ENCODE measurements around the gene JOSD2.
"Not testable (repeated sequence)": the region's sequence is repeated elsewhere in the genome, so short reads cannot be mapped to it uniquely, and the experiment has no call there.

JOSD2 gene

GRCh38 chr19:50475736-50476223, 35.2 kb downstream of the JOSD2 start:
- no peak for DNase-seq (ENCODE audit: low read depth)

DNA sequence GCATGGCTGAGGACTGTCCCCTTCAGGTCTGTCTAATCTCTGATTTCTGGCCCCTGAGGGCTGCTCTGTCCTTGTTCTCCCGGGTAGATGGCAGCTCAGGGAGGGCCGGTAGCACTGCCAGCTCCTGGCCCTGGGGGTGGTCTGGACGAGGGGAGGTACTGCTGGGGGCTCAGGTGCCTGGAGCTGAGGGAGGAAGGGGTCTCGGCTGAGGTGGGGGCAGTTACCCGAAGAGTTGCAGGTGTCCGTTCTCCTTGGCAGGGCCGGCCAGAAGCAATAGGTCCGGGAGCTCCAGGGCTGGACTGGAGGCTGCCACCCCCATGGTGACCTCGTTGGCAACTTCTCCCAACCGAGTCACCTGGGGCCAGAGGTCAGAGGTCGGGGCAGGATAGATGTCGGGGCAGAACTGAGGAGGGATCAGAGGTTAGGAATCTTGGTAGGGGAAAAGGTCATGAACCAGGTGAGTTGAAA, 35.9 kb downstream of the JOSD2 start:
- no peak for DNase-seq (ENCODE audit: low read depth)

DNA sequence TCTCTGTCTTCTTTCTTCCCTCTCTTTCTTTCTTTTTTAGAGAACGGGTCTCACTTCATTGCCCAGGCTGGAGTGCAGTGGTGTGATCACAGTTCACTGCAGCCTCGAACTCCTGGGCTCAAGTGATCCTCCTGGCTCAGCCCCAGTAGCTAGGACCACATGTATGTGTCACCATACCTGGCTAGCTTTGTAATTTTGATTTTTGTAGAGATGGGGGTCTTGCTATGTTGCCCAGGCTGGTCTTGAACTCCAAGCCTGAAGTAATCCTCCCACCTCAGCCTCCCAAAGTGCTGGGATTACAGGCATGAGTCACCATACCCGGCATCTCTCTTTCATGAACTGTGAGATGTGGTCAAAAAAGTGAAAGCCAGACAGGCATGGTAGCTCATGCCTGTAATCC, 37.7 kb downstream of the JOSD2 start:
- not testable (repeated sequence) for DNase-seq (ENCODE audit: low read depth)

DNA sequence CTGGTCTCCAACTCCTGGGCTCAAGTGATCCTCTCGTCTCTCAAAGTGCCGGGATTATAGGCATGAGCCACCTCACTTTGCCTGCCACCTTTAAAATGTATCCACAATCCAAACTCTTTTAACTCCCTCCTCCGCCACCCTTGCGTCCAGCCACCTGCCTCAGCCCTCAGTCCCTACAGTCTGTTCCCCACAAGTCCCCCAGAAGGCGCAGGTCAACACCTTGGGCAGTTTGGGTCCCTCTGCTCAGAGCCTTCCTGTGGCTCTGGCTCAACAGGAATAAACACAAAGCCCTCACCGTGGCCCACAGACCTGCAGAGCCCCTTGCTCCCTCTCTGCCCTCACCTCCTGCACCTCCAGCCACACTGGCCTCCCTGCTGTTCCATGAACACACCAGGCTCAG, 42.2 kb downstream of the JOSD2 start:
- DNase-seq (ENCODE audit: low read depth) = no peak

- DNase-seq (ENCODE audit: low read depth) = no peak
Observed at GRCh38 chr19:50467566-50467965, 43.4 kb downstream of the JOSD2 start.

DNA sequence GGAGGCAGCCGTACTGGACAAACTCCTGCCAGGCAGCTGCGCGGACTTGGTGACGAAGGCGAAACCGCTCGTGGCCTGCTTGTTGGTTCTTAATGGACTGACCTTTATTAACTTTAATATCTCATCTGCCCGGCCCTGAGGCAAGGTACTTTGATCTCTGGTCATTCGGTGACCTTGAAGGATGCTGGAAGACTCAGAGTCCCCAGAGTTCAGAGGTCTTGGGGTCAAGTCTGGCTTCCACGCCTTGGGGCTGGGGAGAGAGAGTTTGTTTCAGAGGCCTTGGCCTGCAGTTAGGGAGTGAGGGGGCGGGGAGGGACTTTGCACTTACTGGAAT, 44.3 kb downstream of the JOSD2 start:
- DNase-seq (ENCODE audit: low read depth) = no peak

DNA sequence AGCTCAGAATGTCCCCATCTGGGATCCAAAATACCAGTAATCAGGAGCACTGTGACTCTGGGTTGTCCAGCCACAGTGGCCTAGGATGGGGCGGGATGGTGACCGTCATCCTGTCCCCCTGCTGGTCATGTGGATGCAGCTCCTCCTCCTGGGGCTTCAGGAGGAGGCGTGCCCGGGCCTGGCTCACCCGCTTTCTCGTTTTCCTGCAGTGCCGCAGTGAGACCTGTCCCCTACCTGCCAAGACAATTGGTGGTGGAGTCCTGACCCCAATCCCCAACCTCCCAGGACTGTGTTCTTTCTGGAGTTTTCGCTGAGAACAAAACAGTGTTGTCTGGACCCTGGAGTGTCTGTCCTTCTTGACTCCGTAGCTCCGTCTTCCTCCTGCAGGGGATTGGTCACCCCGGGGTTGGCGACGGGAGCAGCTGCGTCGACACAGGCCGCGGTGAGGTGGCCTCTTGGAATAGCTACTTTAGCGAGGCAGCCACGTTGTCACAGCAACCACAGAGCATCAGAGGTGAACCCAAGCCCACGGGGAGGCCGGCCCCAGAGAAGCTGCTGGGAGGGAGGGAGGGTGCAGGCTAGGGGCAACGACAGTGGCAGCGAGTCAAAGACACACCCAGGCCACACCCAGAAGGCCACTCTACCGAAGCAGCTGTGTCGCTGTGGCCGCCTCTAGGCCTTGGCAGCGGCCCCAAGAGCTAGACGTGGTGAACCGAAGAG, 44.8 kb downstream of the JOSD2 start:
- DNase-seq (ENCODE audit: low read depth) = no peak

DNA sequence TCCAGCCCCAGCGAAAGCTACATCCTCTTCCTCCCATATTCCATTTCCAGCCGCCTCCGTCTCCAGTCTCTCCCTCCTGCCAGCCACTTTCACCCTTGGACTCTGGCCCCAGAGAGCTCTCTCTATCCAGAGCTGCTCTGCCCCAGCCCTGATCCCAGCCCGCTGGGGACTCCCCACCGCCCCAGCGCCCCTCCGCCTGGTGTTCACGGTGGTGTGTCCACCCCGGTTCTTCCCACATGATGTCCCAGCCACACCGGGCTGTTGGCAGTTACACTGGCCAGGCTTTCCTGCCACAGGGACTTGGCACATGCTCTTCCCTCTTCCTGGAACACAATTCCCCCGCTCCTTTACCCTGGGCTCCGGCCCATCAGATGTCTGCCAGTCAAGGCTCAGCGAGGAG, 46.0 kb downstream of the JOSD2 start:
- no peak for DNase-seq (ENCODE audit: low read depth)

DNA sequence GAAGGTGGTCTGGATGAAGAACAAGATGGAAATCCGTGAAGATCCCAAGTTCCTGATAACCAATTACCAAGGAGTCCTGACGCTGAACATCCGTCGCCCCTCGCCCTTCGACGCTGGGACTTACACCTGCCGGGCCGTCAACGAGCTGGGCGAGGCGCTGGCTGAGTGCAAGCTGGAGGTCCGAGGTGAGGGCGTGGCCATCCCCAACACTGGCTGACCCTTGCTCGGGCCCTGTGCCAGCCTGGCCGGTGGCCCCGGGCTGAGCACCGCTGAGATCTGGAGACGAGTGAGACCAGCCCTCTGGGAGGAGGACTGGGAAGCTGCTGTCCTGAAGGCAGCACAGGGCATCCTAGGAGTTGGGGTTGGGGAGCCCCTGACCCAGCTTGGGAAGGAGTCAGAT, 46.6 kb downstream of the JOSD2 start:
- DNase-seq (ENCODE audit: low read depth) = no peak

DNA sequence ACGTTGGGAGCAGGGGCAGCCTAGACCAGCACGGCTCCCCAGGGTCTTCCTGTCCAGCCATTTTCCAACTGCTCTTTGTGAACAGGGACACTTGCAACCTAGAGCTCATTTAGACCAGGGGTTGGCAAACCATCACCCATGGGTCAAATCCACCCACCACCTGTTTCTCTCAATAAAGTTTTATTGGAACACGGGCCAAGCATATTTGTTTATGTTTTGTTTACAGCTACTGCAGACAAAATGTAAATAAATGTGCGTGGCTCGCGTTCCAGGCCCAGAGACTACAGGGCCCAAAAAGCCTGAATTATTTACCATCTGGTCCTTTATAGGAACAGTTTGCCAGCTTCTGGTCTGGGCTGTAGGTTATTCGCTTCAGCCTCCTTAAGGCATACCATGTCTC, 48.0 kb downstream of the JOSD2 start:
- DNase-seq (ENCODE audit: low read depth) = no peak

DNA sequence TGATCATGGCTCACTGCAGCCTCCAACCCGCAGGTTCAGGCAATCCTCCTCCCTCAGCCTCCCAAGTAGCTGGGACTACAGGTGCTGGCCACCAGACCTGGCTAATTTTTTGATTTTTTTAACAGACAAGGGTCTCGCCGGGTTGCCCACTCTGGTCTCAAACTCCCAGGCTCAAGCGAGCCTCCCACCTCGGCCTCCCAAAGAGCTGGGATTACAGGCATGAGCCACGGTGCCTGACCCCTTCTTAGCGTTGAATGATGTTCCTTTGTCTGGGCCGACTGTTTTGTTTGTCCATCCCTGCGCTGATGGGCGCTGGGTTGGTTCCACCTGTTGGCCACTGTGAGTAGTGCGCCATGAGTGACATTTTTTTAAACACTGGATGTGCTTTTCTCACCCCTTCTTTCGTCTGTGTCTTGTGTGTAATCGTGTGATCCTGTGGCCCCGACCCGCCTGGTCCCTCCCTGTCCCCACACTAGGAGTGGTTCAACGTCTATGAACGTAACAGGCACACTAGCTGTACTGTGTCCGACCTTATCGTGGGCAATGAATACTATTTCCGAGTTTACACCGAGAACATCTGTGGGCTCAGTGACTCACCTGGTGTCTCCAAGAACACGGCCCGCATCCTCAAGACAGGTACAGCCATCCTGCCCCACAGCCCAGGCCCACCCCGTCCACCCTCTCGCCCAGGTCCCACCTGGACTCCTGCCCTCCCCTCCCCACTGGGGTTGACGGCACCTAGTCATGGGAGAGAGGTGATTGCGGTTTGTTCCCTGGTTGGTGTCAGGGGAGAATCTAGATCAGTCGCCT, 49.7 kb downstream of the JOSD2 start:
- no peak for DNase-seq (ENCODE audit: low read depth)

DNA sequence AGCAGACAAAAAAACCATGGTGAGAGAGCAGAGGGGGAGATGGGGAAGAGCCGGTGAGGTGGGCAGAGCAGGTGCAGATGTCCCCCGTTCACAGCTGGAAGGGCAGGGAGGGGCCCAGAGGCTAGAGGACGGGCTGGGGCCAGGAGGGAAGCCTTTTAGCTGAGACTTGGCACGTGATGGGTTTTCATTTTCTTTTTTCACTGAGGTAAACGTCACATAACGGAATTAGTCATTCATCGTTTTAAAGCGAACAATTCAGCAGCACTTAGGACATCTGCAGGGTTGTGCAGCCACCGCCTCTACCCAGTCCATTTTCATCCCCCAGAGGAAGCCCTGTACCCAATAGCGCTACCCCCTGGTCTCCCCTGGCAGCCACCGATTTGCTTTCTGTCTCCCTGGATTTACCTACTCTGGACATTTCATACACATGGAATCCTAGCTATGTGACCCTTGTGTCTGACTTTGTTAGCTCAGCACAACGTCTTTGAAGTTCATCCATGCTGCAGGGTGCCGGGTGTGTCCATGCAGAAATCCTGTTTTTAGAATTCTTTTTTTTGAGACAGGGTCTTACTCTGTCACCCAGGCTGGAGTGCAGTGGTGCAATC, 50.7 kb downstream of the JOSD2 start:
- no peak for DNase-seq (ENCODE audit: low read depth)

- DNase-seq (ENCODE audit: low read depth) = no peak
Observed at GRCh38 chr19:50459638-50460037, 51.4 kb downstream of the JOSD2 start.

DNA sequence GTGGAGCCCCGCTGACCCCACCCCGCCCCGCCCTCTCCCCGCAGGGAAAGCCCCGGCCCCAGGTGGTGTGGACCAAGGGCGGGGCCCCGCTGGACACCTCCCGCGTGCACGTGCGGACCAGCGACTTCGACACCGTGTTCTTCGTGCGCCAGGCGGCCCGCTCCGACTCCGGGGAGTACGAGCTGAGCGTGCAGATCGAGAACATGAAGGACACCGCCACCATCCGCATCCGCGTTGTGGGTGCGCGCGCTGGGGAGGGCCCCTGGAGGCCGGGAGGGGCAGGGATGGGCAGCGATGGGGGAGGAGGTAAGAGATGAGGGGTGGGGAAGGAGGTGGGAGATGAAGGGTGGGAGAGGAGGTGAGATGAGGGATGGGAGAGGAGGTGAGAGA, 51.9 kb downstream of the JOSD2 start:
- DNase-seq (ENCODE audit: low read depth) = no peak

DNA sequence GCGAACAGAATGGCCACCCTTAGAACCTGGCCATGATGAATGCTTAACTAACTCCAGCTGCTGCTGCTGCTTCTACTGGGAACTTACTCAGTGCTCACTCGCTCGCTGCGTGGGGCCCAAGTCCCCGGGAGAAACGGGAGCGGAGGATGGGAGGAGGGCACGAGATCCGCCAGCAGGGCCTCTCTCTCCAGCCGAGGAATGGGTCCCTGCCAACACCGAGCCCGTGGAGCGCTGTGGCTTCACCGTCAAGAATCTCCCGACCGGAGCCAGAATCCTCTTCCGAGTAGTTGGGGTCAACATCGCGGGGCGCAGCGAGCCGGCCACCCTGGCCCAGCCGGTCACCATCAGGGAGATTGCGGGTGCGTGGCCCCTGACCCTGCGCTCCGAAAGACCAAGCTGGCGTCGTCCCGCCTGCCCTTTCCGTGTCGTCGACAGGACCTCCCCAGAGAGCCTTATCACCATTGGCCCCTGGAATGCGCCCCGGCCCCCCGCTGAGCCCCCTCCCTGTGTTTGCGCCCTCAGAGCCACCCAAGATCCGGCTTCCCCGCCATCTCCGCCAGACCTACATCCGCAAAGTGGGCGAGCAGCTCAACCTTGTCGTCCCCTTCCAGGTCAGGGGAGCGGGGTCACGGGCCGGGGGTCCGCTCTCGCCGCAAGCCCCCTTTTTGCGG, 52.5 kb downstream of the JOSD2 start:
- DNase-seq (ENCODE audit: low read depth) = no peak

- no peak for DNase-seq (ENCODE audit: low read depth)
Observed at GRCh38 chr19:50457300-50457699, 53.7 kb downstream of the JOSD2 start.
